ENCODE results near the gene ARSI.

DNA sequence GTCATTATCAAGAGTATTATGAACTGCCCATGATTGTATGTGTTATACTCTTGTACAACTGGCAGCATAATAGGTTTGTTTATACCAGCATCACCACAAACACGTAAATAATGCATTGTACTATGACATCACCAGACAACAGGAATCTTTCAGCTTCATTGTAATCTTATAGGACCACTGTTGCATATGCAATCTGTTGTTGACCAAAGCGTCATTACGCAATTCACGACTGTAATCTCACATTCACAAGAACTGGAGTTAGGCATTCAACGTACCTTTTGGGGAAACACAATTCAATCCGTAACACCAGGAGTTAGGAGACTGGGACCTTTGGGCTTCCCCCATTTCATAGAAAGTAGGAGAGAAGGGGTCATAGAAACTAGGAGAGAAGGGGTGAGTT is 20.4 kb upstream of the ARSI start:
- TF ChIP-seq CTCF (IDR thresholded peaks at IDR 0.05; ENCODE audit: insufficient read depth, low read length) (no peak), POLR2AphosphoS5 (IDR thresholded peaks at IDR 0.05; ENCODE audit: low read depth) (no peak), GABPA (IDR thresholded peaks at IDR 0.05; ENCODE audit: low read depth) (no peak), SPI1 (IDR thresholded peaks at IDR 0.05; ENCODE audit: borderline replicate concordance, low read depth) (no peak)
- TF ChIP-seq, protein P1, sequence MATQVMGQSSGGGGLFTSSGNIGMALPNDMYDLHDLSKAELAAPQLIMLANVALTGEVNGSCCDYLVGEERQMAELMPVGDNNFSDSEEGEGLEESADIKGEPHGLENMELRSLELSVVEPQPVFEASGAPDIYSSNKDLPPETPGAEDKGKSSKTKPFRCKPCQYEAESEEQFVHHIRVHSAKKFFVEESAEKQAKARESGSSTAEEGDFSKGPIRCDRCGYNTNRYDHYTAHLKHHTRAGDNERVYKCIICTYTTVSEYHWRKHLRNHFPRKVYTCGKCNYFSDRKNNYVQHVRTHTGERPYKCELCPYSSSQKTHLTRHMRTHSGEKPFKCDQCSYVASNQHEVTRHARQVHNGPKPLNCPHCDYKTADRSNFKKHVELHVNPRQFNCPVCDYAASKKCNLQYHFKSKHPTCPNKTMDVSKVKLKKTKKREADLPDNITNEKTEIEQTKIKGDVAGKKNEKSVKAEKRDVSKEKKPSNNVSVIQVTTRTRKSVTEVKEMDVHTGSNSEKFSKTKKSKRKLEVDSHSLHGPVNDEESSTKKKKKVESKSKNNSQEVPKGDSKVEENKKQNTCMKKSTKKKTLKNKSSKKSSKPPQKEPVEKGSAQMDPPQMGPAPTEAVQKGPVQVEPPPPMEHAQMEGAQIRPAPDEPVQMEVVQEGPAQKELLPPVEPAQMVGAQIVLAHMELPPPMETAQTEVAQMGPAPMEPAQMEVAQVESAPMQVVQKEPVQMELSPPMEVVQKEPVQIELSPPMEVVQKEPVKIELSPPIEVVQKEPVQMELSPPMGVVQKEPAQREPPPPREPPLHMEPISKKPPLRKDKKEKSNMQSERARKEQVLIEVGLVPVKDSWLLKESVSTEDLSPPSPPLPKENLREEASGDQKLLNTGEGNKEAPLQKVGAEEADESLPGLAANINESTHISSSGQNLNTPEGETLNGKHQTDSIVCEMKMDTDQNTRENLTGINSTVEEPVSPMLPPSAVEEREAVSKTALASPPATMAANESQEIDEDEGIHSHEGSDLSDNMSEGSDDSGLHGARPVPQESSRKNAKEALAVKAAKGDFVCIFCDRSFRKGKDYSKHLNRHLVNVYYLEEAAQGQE (IDR thresholded peaks at IDR 0.05; ENCODE audit: insufficient replicate concordance, low read depth): no peak
